H1 (cell line): ENCODE data around the gene GULP1. TPM values are rescaled to one million over a fixed set of nuclear protein-coding genes. Genes with fewer than 3 reads are reported as not detected.

Experiments used
- CTCF ChIA-PET: fragments of 300-600 bp; sonication (Branson Sonifier 250); formaldehyde crosslinking; loops from one replicate; lab custom pipeline; 2021; ENCODE audit not compliant: partially characterized antibody; lab: Charles Lee
- POLR2A ChIA-PET: fragments of 300-600 bp; sonication (Branson Sonifier 250); formaldehyde crosslinking; loops from one replicate; lab custom pipeline; 2021; ENCODE audit warnings: inconsistent platforms; ENCODE audit not compliant: partially characterized antibody; lab: Charles Lee
- DNase-seq, 2 experiments: peaks; one replicate each; pipeline versions ENCODE4 v3.0.0 to v3.0.0-alpha.2; 2010 to 2022; ENCODE audit warnings: low spot score in 2 of 2, low read depth in 1 of 2, mixed read lengths in 1 of 2
- FAIRE-seq: peaks from 2 replicates; lab custom pipeline; 2011; peaks lifted over from hg19 to GRCh38; lab: Jason Lieb, UNC
- H2AFZ ChIP-seq: 2 replicates; pipeline ENCODE4 v1.8.1; 2012; ENCODE audit warnings: low read length, inconsistent platforms
- H2AK5ac ChIP-seq: 2 replicates; pipeline ENCODE4 v1.6.1; 2013; ENCODE audit warnings: low read depth, low read length
- H2BK120ac ChIP-seq: replicated peaks from 2 replicates; pipeline ENCODE3; 2013; ENCODE audit warnings: low read depth, low read length, inconsistent platforms
- H2BK12ac ChIP-seq: 2 replicates; pipeline ENCODE4 v1.6.1; 2013; ENCODE audit warnings: low read depth, low read length
- H2BK15ac ChIP-seq: 2 replicates; pipeline ENCODE4 v1.6.1; 2013; ENCODE audit warnings: low read length
- H2BK20ac ChIP-seq: 2 replicates; pipeline ENCODE4 v1.6.1; 2013; ENCODE audit warnings: low read length
- H2BK5ac ChIP-seq: 2 replicates; pipeline ENCODE4 v1.6.1; 2013; ENCODE audit warnings: low read depth, low read length
- H3K14ac ChIP-seq: 2 replicates; pipeline ENCODE4 v1.6.1; 2013; ENCODE audit warnings: inconsistent platforms; ENCODE audit not compliant: insufficient read length
- H3K18ac ChIP-seq: 2 replicates; pipeline ENCODE4 v1.6.1; 2013; ENCODE audit warnings: low read length; ENCODE audit errors: extremely low read depth
- H3K23ac ChIP-seq: 2 replicates; pipeline ENCODE4 v1.6.1; 2013; ENCODE audit warnings: inconsistent platforms; ENCODE audit not compliant: insufficient read length
- H3K23me2 ChIP-seq: 2 replicates; pipeline ENCODE4 v1.6.1; 2013; ENCODE audit warnings: low read depth, low read length
- H3K27ac ChIP-seq: 2 replicates; pipeline ENCODE4 v1.6.1; 2011; ENCODE audit warnings: low read depth, low read length, inconsistent platforms
- H3K27me3 ChIP-seq, 4 experiments: replicated peaks in 1 of 4; 1 replicate in 1 of 4; 2 replicates in 3 of 4; pipeline versions ENCODE4 v1.6.1 to v1.8.1; 2011 to 2013; ENCODE audit warnings: low read length in 3 of 4, mild to moderate bottlenecking in 3 of 4, inconsistent platforms in 2 of 4, mixed read lengths in 2 of 4, moderate library complexity in 1 of 4; ENCODE audit not compliant: control insufficient read depth in 3 of 4, insufficient read depth in 3 of 4; ENCODE audit errors: extremely low read depth in 1 of 4
- H3K36me3 ChIP-seq, 4 experiments: 2 replicates each; pipeline versions ENCODE4 v1.6.1 to v1.8.1; 2011 to 2013; ENCODE audit warnings: mild to moderate bottlenecking in 4 of 4, low read length in 3 of 4, moderate library complexity in 2 of 4, control low read depth in 1 of 4, inconsistent platforms in 1 of 4; ENCODE audit not compliant: insufficient read depth in 4 of 4, control insufficient read depth in 2 of 4
- H3K4ac ChIP-seq: replicated peaks from 2 replicates; pipeline ENCODE3; 2013; ENCODE audit warnings: low read length, low read depth, mixed read lengths, inconsistent platforms; ENCODE audit not compliant: insufficient read length
- H3K4me1 ChIP-seq, 4 experiments: replicated peaks in 1 of 4; 1 replicate in 1 of 4; 2 replicates in 3 of 4; pipeline versions ENCODE4 v1.6.1 to v1.8.1; 2011 to 2013; ENCODE audit warnings: low read length in 3 of 4, inconsistent platforms in 2 of 4, mixed read lengths in 1 of 4; ENCODE audit not compliant: insufficient read depth in 4 of 4, control insufficient read depth in 3 of 4
- H3K4me2 ChIP-seq, 2 experiments: 2 replicates each; pipeline versions ENCODE4 v1.6.1 to v1.8.1; 2011 to 2013; ENCODE audit warnings: low read depth in 2 of 2, low read length in 2 of 2, control low read depth in 1 of 2, inconsistent platforms in 1 of 2, mild to moderate bottlenecking in 1 of 2; ENCODE audit not compliant: insufficient read depth in 1 of 2
- H3K4me3 ChIP-seq, 4 experiments: fragments of 200-600, 300-600 bp in 1 of 4; sonication (generic), shearing (Covaris generic), sonication (Bioruptor Twin) in 1 of 4; 2 replicates each; pipeline versions ENCODE4 v1.5.1 to v1.8.1; 2011 to 2016; ENCODE audit warnings: low read length in 4 of 4, low read depth in 3 of 4, control low read depth in 2 of 4, inconsistent platforms in 2 of 4, mild to moderate bottlenecking in 2 of 4, mixed read lengths in 1 of 4, moderate library complexity in 1 of 4; ENCODE audit not compliant: insufficient read depth in 2 of 4; ENCODE audit errors: extremely low read depth in 1 of 4
- H3K56ac ChIP-seq: replicated peaks from 2 replicates; pipeline ENCODE3; 2013; ENCODE audit warnings: low read depth, mild to moderate bottlenecking, mixed read lengths, low read length, inconsistent platforms; ENCODE audit not compliant: insufficient read length
- H3K79me1 ChIP-seq: 2 replicates; pipeline ENCODE4 v1.6.1; 2013; ENCODE audit warnings: low read depth, low read length, control low read depth
- H3K79me2 ChIP-seq, 2 experiments: 2 replicates each; pipeline versions ENCODE4 v1.6.1 to v1.8.1; 2012 to 2013; ENCODE audit warnings: low read length in 2 of 2, mild to moderate bottlenecking in 2 of 2, inconsistent platforms in 1 of 2; ENCODE audit not compliant: insufficient read depth in 2 of 2, control insufficient read depth in 1 of 2
- H3K9ac ChIP-seq, 4 experiments: replicated peaks in 1 of 4; 1 replicate in 1 of 4; 2 replicates in 3 of 4; pipeline versions ENCODE4 v1.6.1 to v1.8.1; 2011 to 2013; ENCODE audit warnings: low read depth in 3 of 4, low read length in 3 of 4, control low read depth in 2 of 4, mild to moderate bottlenecking in 2 of 4, moderate library complexity in 2 of 4, inconsistent platforms in 1 of 4; ENCODE audit errors: extremely low read depth in 1 of 4
- H3K9me3 ChIP-seq, 2 experiments: 2 replicates each; pipeline versions ENCODE4 v1.6.1 to v1.8.1; 2012 to 2013; ENCODE audit warnings: mild to moderate bottlenecking in 2 of 2, moderate library complexity in 2 of 2, control low read depth in 1 of 2, inconsistent platforms in 1 of 2, low read depth in 1 of 2, low read length in 1 of 2, mixed read lengths in 1 of 2; ENCODE audit not compliant: insufficient read depth in 2 of 2
- H4K20me1 ChIP-seq, 2 experiments: replicated peaks in 1 of 2; 2 replicates each; pipeline versions ENCODE3 to v1.8.1; 2011 to 2013; ENCODE audit warnings: inconsistent platforms in 2 of 2, low read length in 2 of 2, mild to moderate bottlenecking in 1 of 2; ENCODE audit not compliant: insufficient read depth in 2 of 2, control insufficient read depth in 1 of 2
- H4K5ac ChIP-seq: 2 replicates; pipeline ENCODE4 v1.6.1; 2013; ENCODE audit warnings: low read length, low read depth, mixed read lengths, inconsistent platforms; ENCODE audit not compliant: insufficient read length
- H4K8ac ChIP-seq: 2 replicates; pipeline ENCODE4 v1.8.0; 2013; ENCODE audit warnings: mild to moderate bottlenecking, moderate library complexity, low read length, inconsistent platforms; ENCODE audit not compliant: insufficient read depth; ENCODE audit errors: extremely low read depth
- H4K91ac ChIP-seq: replicated peaks from 2 replicates; pipeline ENCODE3; 2013; ENCODE audit warnings: low read length, mixed read lengths, inconsistent platforms; ENCODE audit not compliant: insufficient read length
- CHD1 ChIP-seq: IDR thresholded peaks from 2 replicates; pipeline ENCODE4 v1.6.1; 2012; ENCODE audit warnings: low read depth, low read length, improper control_type of control experiment
- CTCF ChIP-seq, 3 experiments: IDR thresholded peaks; 1 replicate in 2 of 3; 2 replicates in 1 of 3; pipeline versions ENCODE4 v1.5.1 to v1.6.1; 2011; ENCODE audit warnings: low read length in 3 of 3, mild to moderate bottlenecking in 3 of 3, inconsistent platforms in 2 of 3, low read depth in 1 of 3, moderate library complexity in 1 of 3; ENCODE audit not compliant: insufficient read depth in 1 of 3; ENCODE audit errors: control extremely low read depth in 1 of 3
- GTF2F1 ChIP-seq: IDR thresholded peaks from 2 replicates; pipeline ENCODE4 v1.6.1; 2012; ENCODE audit warnings: low read depth, low read length, improper control_type of control experiment, borderline replicate concordance
- HDAC6 ChIP-seq: IDR thresholded peaks from one replicate; pipeline ENCODE4 v1.7.1; 2012; ENCODE audit warnings: low read depth, mild to moderate bottlenecking, inconsistent platforms, low read length, moderate library complexity
- POLR2A ChIP-seq, 2 experiments: IDR thresholded peaks; 1 replicate in 1 of 2; 2 replicates in 1 of 2; pipeline ENCODE4 v1.6.1; 2011; ENCODE audit warnings: low read depth in 2 of 2, low read length in 2 of 2, mild to moderate bottlenecking in 2 of 2; ENCODE audit errors: control extremely low read depth in 1 of 2
- USF2 ChIP-seq: IDR thresholded peaks from 2 replicates; pipeline ENCODE4 v1.6.1; 2011; ENCODE audit warnings: low read length, improper control_type of control experiment
- WGBS, 2 experiments: shearing (Covaris generic) in 1 of 2; methylation state at CpG; one replicate each; pipeline versions ENCODE4 v1.1.6 to v1.1.7; 2013 to 2015; ENCODE audit warnings: low lambda C conversion rate in 2 of 2, mixed read lengths in 2 of 2, inconsistent platforms in 1 of 2, low coverage in 1 of 2, missing lambda C conversion rate in 1 of 2; ENCODE audit not compliant: insufficient replicate concordance in 2 of 2, insufficient coverage in 1 of 2, insufficient read length in 1 of 2; ENCODE audit errors: extremely low coverage in 1 of 2, missing lambda C conversion rate in 1 of 2; 5-methylcytosine and 5-hydroxymethylcytosine counted together
- polyA plus RNA-seq, 7 experiments: library from polyadenylated mRNA; depleted of rRNA in 3 of 7; stranded (reverse) in 5 of 7; unstranded in 2 of 7; fragments of >200 nt in 5 of 7; fragments of 200-250 nt in 2 of 7; gene quantifications; 1 replicate in 5 of 7; 2 replicates in 1 of 7; 4 replicates in 1 of 7; pipeline versions ENCODE4 v1.2.1 to v1.2.3, GENCODE V29; 2011 to 2013; ENCODE audit warnings: missing spikeins in 2 of 7, mixed read lengths in 2 of 7
- total RNA-seq: library from RNA; stranded (reverse); fragmentation: NEBNext Ultra II Directional; extraction: Animal tissue kit (Norgen Biotek cat#: 25700); gene quantifications from 2 replicates; pipeline ENCODE4 v1.2.1, GENCODE V29; 2021

Gene GULP1
- total and polyA plus RNA-seq, 2 of the 8 experiments (the other 6 are each of a cell fraction or from before 2014, with no cell fraction given) = 69.7 to 139 TPM

DNA sequence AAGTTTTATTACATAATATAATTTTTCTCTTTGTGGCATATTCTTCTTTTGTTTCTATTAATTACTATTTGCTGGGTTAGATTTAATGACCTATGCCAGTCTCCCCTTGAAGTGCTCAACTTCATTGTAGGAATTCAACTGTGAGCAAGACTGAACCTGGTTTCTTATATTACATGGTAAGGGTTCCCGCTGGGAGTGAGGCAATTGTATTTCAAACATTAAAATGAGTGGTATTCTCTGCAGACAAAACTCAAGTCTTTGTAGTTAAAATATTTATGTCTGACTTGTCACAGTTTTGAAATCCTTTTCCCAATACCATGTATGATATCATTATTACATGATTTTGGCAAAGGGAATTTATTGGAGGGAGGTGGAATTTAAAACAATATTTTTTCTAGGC, 278.7 kb downstream of the GULP1 start:
- H2BK5ac ChIP-seq = no peak overlapping the region
- no peaks in the 10 kb centered on the region for H3K4me1 ChIP-seq
- no peak for FAIRE-seq
- H3K36me3 ChIP-seq = peaks cover 0 to 34% (median 9%) of the 10 kb centered on the region in 4 experiments; a peak in 3 of 8 replicates
- H2BK15ac ChIP-seq = no peak overlapping the region
- H3K79me2 ChIP-seq = no peaks in the 10 kb centered on the region
- no peak overlapping the region for H3K27ac ChIP-seq
- no peak for DNase-seq
- no peak overlapping the region for H4K91ac ChIP-seq
- ChIA-PET POLR2A (no interaction called here), CTCF (no interaction called here)
- no peak overlapping the region for H3K14ac ChIP-seq
- no peak overlapping the region for H2AK5ac ChIP-seq
- no peak overlapping the region for H2BK12ac ChIP-seq
- no peak overlapping the region for H3K23ac ChIP-seq
- H2BK120ac ChIP-seq = no peak overlapping the region
- no peak overlapping the region for H3K18ac ChIP-seq
- H4K20me1 ChIP-seq = no peaks in the 10 kb centered on the region
- H3K4ac ChIP-seq = no peak overlapping the region
- peaks cover 0 to 2% (median 0%) of the 10 kb centered on the region in 4 experiments; a peak in 1 of 7 replicates for H3K27me3 ChIP-seq
- H4K5ac ChIP-seq = no peak overlapping the region
- no peak overlapping the region for H3K4me3 ChIP-seq
- no peaks in the 10 kb centered on the region for H3K23me2 ChIP-seq
- no peak overlapping the region for H3K56ac ChIP-seq
- H3K79me1 ChIP-seq = no peaks in the 10 kb centered on the region
- H3K4me2 ChIP-seq = no peak overlapping the region
- 100% methylated on average over 1 of the region's 1 CpG; no CpG with 5 or more reads in 1 of the 2 experiments for WGBS, 2 experiments
- no peak overlapping the region for H4K8ac ChIP-seq
- no peaks in the 10 kb centered on the region for H3K9me3 ChIP-seq
- H2BK20ac ChIP-seq = no peak overlapping the region
- H2AFZ ChIP-seq = no peak overlapping the region
- H3K9ac ChIP-seq = no peak overlapping the region
- TF ChIP-seq CHD1 = no peak
- TF ChIP-seq POLR2A (IDR thresholded peaks at IDR 0.05; ENCODE audit: control extremely low read depth in 1 of 2, low read depth in 2 of 2, low read length in 2 of 2) = no peak
- no peak for TF ChIP-seq GTF2F1
- no peak for TF ChIP-seq HDAC6
- TF ChIP-seq CTCF (IDR thresholded peaks at IDR 0.05; ENCODE audit: control extremely low read depth in 1 of 3, insufficient read depth in 1 of 3, low read depth in 1 of 3, low read length in 3 of 3) = no peak
- TF ChIP-seq USF2 = no peak
